ENCODE results near the gene GM2A.

DNA sequence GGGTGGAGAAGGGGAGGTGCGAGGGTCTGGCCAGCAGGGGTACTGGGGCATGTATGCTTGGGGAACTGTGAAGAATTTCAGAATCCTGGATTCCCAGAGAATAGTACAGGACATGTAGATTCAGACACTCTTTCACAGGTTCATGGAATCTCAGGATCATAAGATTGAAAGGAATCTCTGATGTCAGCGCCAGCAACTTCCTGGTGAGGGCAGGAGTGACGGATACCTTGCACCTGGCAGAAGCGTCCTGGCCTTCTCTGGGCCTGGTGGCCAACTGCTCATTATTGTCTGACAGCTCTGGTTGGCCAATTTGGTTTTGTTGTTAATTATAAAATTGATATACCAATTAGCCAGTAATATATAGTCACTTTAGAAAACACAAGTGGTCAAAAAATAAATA lies 6.9 kb downstream of the GM2A start:
- no peak for TF ChIP-seq POLR2A (IDR thresholded peaks at IDR 0.05; ENCODE audit: low read depth)
- no peak for TF ChIP-seq CTCF (IDR thresholded peaks at IDR 0.05)
- no peak for TF ChIP-seq EP300 (IDR thresholded peaks at IDR 0.05)
- no peak for TF ChIP-seq POLR2AphosphoS5 (IDR thresholded peaks at IDR 0.05)

Data from esophagus muscularis mucosa (tissue), 4 donors.